8988T (cell line): ENCODE data around the gene NAXD.
A peak's percentile ranks its signal among the peaks of the same experiment; 100 is the strongest.
"Not testable (repeated sequence)": the region's sequence is repeated elsewhere in the genome, so short reads cannot be mapped to it uniquely, and the experiment has no call there.

Experiments used
- DNase-seq: peaks from one replicate; pipeline ENCODE4 v3.0.0; 2011

The NAXD gene

GRCh38 chr13:110666255-110666533 lies 50.8 kb downstream of the NAXD start:
- DNase-seq: no peak

GRCh38 chr13:110669036-110669435 lies 53.7 kb downstream of the NAXD start:
- DNase-seq: no peak

GRCh38 chr13:110669814-110670213 lies 54.5 kb downstream of the NAXD start:
- DNase-seq: not testable (repeated sequence)

GRCh38 chr13:110676595-110677587 lies 61.5 kb downstream of the NAXD start:
- no peak for DNase-seq

- DNase-seq: no peak
Measured at GRCh38 chr13:110677731-110678545, 62.6 kb downstream of the NAXD start.

- DNase-seq: peak; percentile 60
Measured at GRCh38 chr13:110680852-110681251, 65.5 kb downstream of the NAXD start.

GRCh38 chr13:110681868-110682550 lies 66.7 kb downstream of the NAXD start:
- DNase-seq: no peak

- DNase-seq: no peak
Measured at GRCh38 chr13:110682746-110683145, 67.4 kb downstream of the NAXD start.

GRCh38 chr13:110683203-110683883 lies 68.0 kb downstream of the NAXD start:
- no peak for DNase-seq

- DNase-seq: no peak
Measured at GRCh38 chr13:110683921-110684320, 68.6 kb downstream of the NAXD start.

GRCh38 chr13:110684388-110685056 lies 69.2 kb downstream of the NAXD start:
- DNase-seq: no peak

GRCh38 chr13:110685305-110686020 lies 70.1 kb downstream of the NAXD start:
- DNase-seq: no peak

- DNase-seq: no peak
Measured at GRCh38 chr13:110687736-110688135, 72.4 kb downstream of the NAXD start.

- no peak for DNase-seq
Measured at GRCh38 chr13:110689041-110689440, 73.7 kb downstream of the NAXD start.
